Chondrocyte (in vitro differentiated cells): ENCODE results near the gene CBLB. TPM values are rescaled to one million over a fixed set of nuclear protein-coding genes. Genes with fewer than 3 reads are reported as not detected.

ENCODE experiments used
- DNase-seq: peaks from one replicate; pipeline ENCODE4 v3.0.0; 2021; ENCODE audit warnings: mixed read lengths, low spot score
- H3K27ac Mint-ChIP-seq: one replicate; pipeline ENCODE4 v1.8.0; 2021; ENCODE audit warnings: mild to moderate bottlenecking, moderate library complexity, mixed read lengths; ENCODE audit not compliant: unreplicated experiment
- H3K27me3 Mint-ChIP-seq: 2 replicates; pipeline ENCODE4 v1.8.0; 2021; ENCODE audit warnings: low read depth, mixed read lengths
- H3K36me3 Mint-ChIP-seq: 2 replicates; pipeline ENCODE4 v1.8.0; 2021; ENCODE audit warnings: low read depth, mixed read lengths
- H3K4me1 Mint-ChIP-seq: 2 replicates; pipeline ENCODE4 v1.8.0; 2021; ENCODE audit warnings: low read depth, mild to moderate bottlenecking, mixed read lengths
- H3K4me3 Mint-ChIP-seq: one replicate; pipeline ENCODE4 v1.8.0; 2021; ENCODE audit warnings: mild to moderate bottlenecking, moderate library complexity, mixed read lengths; ENCODE audit not compliant: unreplicated experiment
- H3K9me3 Mint-ChIP-seq: 2 replicates; pipeline ENCODE4 v1.8.0; 2021; ENCODE audit warnings: low read depth, mixed read lengths
- CTCF ChIP-seq: fragments of 200-600 bp; sonication (generic); IDR thresholded peaks from 2 replicates; pipeline ENCODE4 v1.5.0; 2021; ENCODE audit warnings: antibody characterized with exemption, mild to moderate bottlenecking, moderate library complexity
- total RNA-seq: library from RNA; stranded (reverse); gene quantifications from 3 replicates; pipeline ENCODE4 v1.2.1, GENCODE V29; 2021

Gene CBLB
- total RNA-seq, 1 donor from 2014 or later: 25.0 TPM

GRCh38 chr3:105786241-105786640 is 82.6 kb downstream of the CBLB start:
- Mint-ChIP-seq H3K4me3 (no peak overlapping the region), H3K4me1 (peaks cover 27% of the 10 kb centered on the region)
- no peak for DNase-seq

GRCh38 chr3:105785803-105786202 is 83.0 kb downstream of the CBLB start:
- no peak for TF ChIP-seq CTCF
- H3K27ac Mint-ChIP-seq: no peak overlapping the region
- peaks cover 23% of the 10 kb centered on the region for H3K4me1 Mint-ChIP-seq
- no peak overlapping the region for H3K4me3 Mint-ChIP-seq
- H3K27me3 Mint-ChIP-seq: no peaks in the 10 kb centered on the region
- DNase-seq: no peak
- H3K36me3 Mint-ChIP-seq: no peaks in the 10 kb centered on the region
- H3K9me3 Mint-ChIP-seq: no peaks in the 10 kb centered on the region

More at GRCh38 chr3:105786241-105786640, 82.6 kb downstream of the CBLB start:
- H3K9me3 Mint-ChIP-seq: no peaks in the 10 kb centered on the region
- H3K27me3 Mint-ChIP-seq: no peaks in the 10 kb centered on the region
- no peak overlapping the region for H3K27ac Mint-ChIP-seq
- TF ChIP-seq CTCF: no peak
- no peaks in the 10 kb centered on the region for H3K36me3 Mint-ChIP-seq

GRCh38 chr3:105783631-105784030 is 85.2 kb downstream of the CBLB start:
- H3K27ac Mint-ChIP-seq: no peak overlapping the region
- no peaks in the 10 kb centered on the region for H3K27me3 Mint-ChIP-seq
- DNase-seq: no peak
- peaks cover 17% of the 10 kb centered on the region for H3K4me1 Mint-ChIP-seq
- H3K9me3 Mint-ChIP-seq: no peaks in the 10 kb centered on the region
- no peak overlapping the region for H3K4me3 Mint-ChIP-seq
- TF ChIP-seq CTCF: no peak
- no peaks in the 10 kb centered on the region for H3K36me3 Mint-ChIP-seq

- Mint-ChIP-seq H3K36me3 (no peaks in the 10 kb centered on the region), H3K27ac (no peak overlapping the region), H3K9me3 (no peaks in the 10 kb centered on the region), H3K4me3 (no peak overlapping the region), H3K27me3 (no peaks in the 10 kb centered on the region), H3K4me1 (peaks cover 17% of the 10 kb centered on the region)
- TF ChIP-seq CTCF: no peak
- no peak for DNase-seq
Observed at GRCh38 chr3:105781871-105782270, 86.9 kb downstream of the CBLB start.

GRCh38 chr3:105780107-105780506 is 88.7 kb downstream of the CBLB start:
- no peak for TF ChIP-seq CTCF

More at GRCh38 chr3:105780107-105780506, 88.7 kb downstream of the CBLB start:
- DNase-seq: no peak
- H3K36me3 Mint-ChIP-seq: no peaks in the 10 kb centered on the region
- H3K27me3 Mint-ChIP-seq: no peaks in the 10 kb centered on the region
- H3K4me1 Mint-ChIP-seq: peaks cover 11% of the 10 kb centered on the region
- no peak overlapping the region for H3K4me3 Mint-ChIP-seq
- no peaks in the 10 kb centered on the region for H3K9me3 Mint-ChIP-seq
- no peak overlapping the region for H3K27ac Mint-ChIP-seq
